RWPE2 (cell line): ENCODE measurements around the gene FFAR3.

Experiments used
- ATAC-seq: fragments of 200-7000 bp; cut with Tn5 transposase; 3 replicates; pipeline ENCODE4 v1.9.1; 2021; ENCODE audit warnings: low read depth
- DNase-seq: peaks from one replicate; pipeline ENCODE4 v3.0.0-alpha.2; 2020; ENCODE audit warnings: low spot score
- H3K27ac ChIP-seq: fragments of 450-650 bp; 2 replicates; pipeline ENCODE4 v1.5.1; 2017; ENCODE audit warnings: mild to moderate bottlenecking; ENCODE audit not compliant: poor library complexity, severe bottlenecking
- H3K27me3 ChIP-seq: fragments of 250-450 bp; sonication (Bioruptor Pico); 2 replicates; pipeline ENCODE4 v1.5.1; 2021; ENCODE audit warnings: mild to moderate bottlenecking, moderate library complexity; ENCODE audit not compliant: insufficient read depth, poor library complexity, severe bottlenecking
- H3K36me3 ChIP-seq: fragments of 250-450 bp; sonication (Bioruptor Pico); 2 replicates; pipeline ENCODE4 v1.5.1; 2020; ENCODE audit warnings: low read depth, mild to moderate bottlenecking, moderate library complexity
- H3K4me1 ChIP-seq: fragments of 250-450 bp; sonication (Bioruptor Pico); 2 replicates; pipeline ENCODE4 v1.5.1; 2021; ENCODE audit warnings: mild to moderate bottlenecking, moderate library complexity; ENCODE audit not compliant: insufficient read depth, poor library complexity, severe bottlenecking
- H3K4me3 ChIP-seq: fragments of 250-450 bp; sonication (Bioruptor Pico); 2 replicates; pipeline ENCODE4 v1.5.1; 2021; ENCODE audit warnings: mild to moderate bottlenecking, moderate library complexity; ENCODE audit not compliant: severe bottlenecking
- H3K9me3 ChIP-seq: fragments of 250-450 bp; sonication (Bioruptor Pico); 2 replicates; pipeline ENCODE4 v1.5.1; 2021; ENCODE audit warnings: mild to moderate bottlenecking, moderate library complexity; ENCODE audit not compliant: severe bottlenecking
- TF ChIP-seq, protein P1 (sequence below): fragments of 450-650 bp; IDR thresholded peaks from one replicate; pipeline ENCODE4 v1.5.1; 2017; ENCODE audit warnings: mild to moderate bottlenecking, moderate library complexity; ENCODE audit not compliant: poor library complexity, severe bottlenecking

Gene FFAR3

DNA sequence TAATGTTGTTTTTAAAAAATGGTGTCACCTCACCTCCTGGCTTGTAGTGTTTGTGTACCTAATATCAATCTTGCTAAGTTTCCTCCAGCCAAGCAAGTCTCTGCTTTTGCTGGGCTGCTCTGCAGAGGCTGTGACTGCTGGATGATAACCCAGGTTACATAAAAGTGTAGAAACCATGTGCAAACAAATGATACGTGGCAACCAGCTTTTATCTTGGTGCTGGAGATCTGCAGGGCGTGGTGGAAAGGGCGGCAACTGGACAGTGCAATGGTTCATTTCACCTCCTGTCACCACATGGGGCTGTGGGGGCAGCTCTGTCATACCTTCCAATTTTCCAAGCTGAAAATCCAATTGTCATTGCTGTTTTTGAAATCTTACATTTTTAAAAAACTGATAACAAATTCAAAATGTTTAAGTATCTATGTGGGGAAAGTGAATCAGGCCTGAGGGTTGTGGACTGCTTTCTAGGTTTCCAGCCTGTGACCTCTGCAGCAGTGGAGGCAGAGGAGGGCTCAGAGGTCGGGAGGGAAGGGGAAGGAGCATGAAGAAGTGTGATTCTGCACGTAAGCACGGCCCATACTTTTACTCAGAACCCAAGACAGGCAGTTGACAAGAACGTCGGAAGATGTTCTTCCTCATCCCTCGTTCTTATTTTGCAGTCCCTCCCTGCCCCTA, 22.3 kb downstream of the FFAR3 start:
- H3K27me3 ChIP-seq, result no peaks in the 10 kb centered on the region
- ATAC-seq, result no peak
- H3K4me3 ChIP-seq, result no peak overlapping the region
- no peak overlapping the region for H3K27ac ChIP-seq
- TF ChIP-seq, protein P1, sequence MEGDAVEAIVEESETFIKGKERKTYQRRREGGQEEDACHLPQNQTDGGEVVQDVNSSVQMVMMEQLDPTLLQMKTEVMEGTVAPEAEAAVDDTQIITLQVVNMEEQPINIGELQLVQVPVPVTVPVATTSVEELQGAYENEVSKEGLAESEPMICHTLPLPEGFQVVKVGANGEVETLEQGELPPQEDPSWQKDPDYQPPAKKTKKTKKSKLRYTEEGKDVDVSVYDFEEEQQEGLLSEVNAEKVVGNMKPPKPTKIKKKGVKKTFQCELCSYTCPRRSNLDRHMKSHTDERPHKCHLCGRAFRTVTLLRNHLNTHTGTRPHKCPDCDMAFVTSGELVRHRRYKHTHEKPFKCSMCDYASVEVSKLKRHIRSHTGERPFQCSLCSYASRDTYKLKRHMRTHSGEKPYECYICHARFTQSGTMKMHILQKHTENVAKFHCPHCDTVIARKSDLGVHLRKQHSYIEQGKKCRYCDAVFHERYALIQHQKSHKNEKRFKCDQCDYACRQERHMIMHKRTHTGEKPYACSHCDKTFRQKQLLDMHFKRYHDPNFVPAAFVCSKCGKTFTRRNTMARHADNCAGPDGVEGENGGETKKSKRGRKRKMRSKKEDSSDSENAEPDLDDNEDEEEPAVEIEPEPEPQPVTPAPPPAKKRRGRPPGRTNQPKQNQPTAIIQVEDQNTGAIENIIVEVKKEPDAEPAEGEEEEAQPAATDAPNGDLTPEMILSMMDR, result no peak
- H3K4me1 ChIP-seq, result no peaks in the 10 kb centered on the region
- H3K9me3 ChIP-seq, result peaks cover 3% of the 10 kb centered on the region
- DNase-seq, result peak; percentile 10
- H3K36me3 ChIP-seq, result no peaks in the 10 kb centered on the region

DNA sequence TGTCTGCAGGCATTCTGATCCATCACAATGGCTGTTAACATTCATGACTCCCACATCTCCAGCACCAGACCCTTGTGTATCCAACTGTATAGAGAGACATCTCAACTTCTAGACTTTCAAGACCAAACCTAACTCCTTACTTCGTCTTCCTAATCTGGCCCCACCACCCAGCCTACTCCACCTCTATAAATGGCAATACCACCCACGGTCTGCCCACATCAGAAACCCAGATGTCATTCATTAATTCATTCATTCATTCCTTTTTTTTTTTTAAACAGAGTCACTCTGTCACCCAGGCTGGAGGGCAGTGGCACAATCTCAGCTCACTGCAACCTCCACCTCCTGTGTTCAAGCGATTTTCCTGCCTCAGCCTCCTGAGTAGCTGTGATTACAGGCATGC, 23.1 kb downstream of the FFAR3 start:
- Histone ChIP-seq H3K36me3 (no peaks in the 10 kb centered on the region), H3K27me3 (no peaks in the 10 kb centered on the region), H3K27ac (no peak overlapping the region), H3K9me3 (peaks cover 9% of the 10 kb centered on the region), H3K4me1 (no peaks in the 10 kb centered on the region), H3K4me3 (no peak overlapping the region)
- TF ChIP-seq, protein P1, result no peak
- ATAC-seq (no peak), DNase-seq (peak; percentile 13)

- DNase-seq (no peak), ATAC-seq (no peak)
- no peak overlapping the region for H3K4me3 ChIP-seq
- H3K4me1 ChIP-seq, result no peaks in the 10 kb centered on the region
- no peak overlapping the region for H3K27ac ChIP-seq
- TF ChIP-seq, protein P1, result no peak
- no peaks in the 10 kb centered on the region for H3K27me3 ChIP-seq
- H3K36me3 ChIP-seq, result no peaks in the 10 kb centered on the region
- H3K9me3 ChIP-seq, result peaks cover 11% of the 10 kb centered on the region
These were observed 23.7 kb downstream of the FFAR3 start for GRCh38 chr19:35381926-35382325.

DNA sequence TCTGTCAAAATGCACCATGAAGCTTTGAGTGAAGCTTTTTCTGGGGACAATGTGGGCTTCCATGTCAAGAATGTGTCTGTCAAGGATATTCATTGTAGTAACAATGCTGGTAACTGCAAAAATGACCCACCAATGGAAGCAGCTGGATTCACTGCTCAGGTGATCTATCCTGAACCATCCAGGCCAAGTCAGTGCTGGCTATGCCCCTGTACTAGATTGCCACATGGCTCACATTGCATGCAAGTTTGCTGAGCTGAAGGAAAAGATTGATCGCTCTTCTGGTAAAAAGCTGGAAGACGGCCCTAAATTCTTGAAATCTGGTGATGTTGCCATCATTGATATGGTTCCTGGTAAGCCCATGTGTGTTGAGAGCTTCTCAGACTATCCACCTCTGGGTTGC, 25.3 kb downstream of the FFAR3 start:
- H3K27ac ChIP-seq, result no peak overlapping the region
- H3K9me3 ChIP-seq, result peaks cover 20% of the 10 kb centered on the region
- H3K36me3 ChIP-seq, result no peaks in the 10 kb centered on the region
- peak; percentile 1 for DNase-seq
- TF ChIP-seq, protein P1, result no peak
- no peaks in the 10 kb centered on the region for H3K27me3 ChIP-seq
- ATAC-seq, result no peak
- no peaks in the 10 kb centered on the region for H3K4me1 ChIP-seq
- H3K4me3 ChIP-seq, result no peak overlapping the region

DNA sequence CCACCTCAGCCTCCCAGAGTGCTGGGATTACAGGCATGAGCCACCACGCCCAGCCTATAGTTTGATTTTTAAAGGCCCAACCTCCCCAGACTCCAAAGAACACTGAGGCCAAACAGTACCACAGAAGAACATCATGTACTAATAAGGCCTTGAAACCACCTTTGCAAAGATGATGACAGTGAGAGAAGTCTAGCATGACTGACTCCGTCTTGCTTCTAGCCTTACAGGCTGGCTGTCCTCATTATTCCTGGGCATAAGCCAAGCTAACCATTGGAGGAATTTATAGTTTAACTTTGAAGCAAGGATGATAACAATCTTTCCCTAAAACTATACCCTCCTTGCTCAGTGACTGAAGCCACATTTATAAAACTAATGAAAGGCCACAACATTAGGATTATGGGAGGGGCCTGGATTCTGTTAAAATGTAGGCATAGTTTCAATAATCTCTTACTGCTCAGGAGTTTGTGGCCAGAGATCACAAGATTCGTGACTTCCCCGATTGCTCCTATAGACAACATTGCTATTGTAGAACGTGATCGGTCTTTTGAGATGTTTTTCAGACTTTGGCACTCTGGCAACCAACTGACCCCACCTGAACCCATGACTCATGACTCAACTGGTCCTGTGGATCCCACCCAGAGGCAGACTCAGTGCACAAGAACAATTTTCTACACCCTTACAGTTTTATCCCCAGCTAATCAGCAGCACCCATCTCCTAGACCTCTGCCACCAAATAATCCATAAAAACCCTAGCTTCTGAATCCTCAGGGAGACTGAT, 30.2 kb downstream of the FFAR3 start:
- no peaks in the 10 kb centered on the region for H3K36me3 ChIP-seq
- ATAC-seq (no peak), DNase-seq (no peak)
- H3K4me3 ChIP-seq, result no peak overlapping the region
- no peaks in the 10 kb centered on the region for H3K4me1 ChIP-seq
- TF ChIP-seq, protein P1, result no peak
- peaks cover 20% of the 10 kb centered on the region for H3K9me3 ChIP-seq
- no peak overlapping the region for H3K27ac ChIP-seq
- H3K27me3 ChIP-seq, result no peaks in the 10 kb centered on the region
